ENCODE measurements around the gene GHSR.

GRCh38 chr3:172397716-172398405 is 50.4 kb downstream of the GHSR start:
- TF ChIP-seq CTCF (IDR thresholded peaks at IDR 0.05; ENCODE audit: low read depth, low read length) (no peak), EZH2phosphoT487 (IDR thresholded peaks at IDR 0.05; ENCODE audit: low read depth) (no peak)

All from OCI-LY3 (cell line).